HEK293 (cell line): ENCODE results near the gene PROSER3.

ENCODE experiments used
- CTCF ChIA-PET: fragments of 350-600 bp; formaldehyde crosslinking; extraction: SDS; loops from one replicate; lab custom pipeline; 2021; ENCODE audit warnings: antibody characterized with exemption; lab: Yijun Ruan, JAX
- POLR2A ChIA-PET: fragments of 300-600 bp; formaldehyde crosslinking; extraction: SDS; loops from one replicate; lab custom pipeline; 2020; ENCODE audit warnings: antibody characterized with exemption, inconsistent platforms; lab: Yijun Ruan, JAX
- H3K27ac ChIP-seq: fragments of 200-500 bp; sonication (Bioruptor generic); 2 replicates; pipeline ENCODE4 v1.5.1; 2014; ENCODE audit warnings: low read depth, low read length, control low read depth, inconsistent platforms; ENCODE audit errors: extremely low read depth
- H3K36me3 ChIP-seq, 2 experiments: fragments of 200-500 bp in 1 of 2; sonication (Bioruptor generic) in 1 of 2; 1 replicate in 1 of 2; 2 replicates in 1 of 2; pipeline ENCODE4 v1.5.1; 2014 to 2017; ENCODE audit warnings: inconsistent platforms in 2 of 2, low read length in 2 of 2; ENCODE audit not compliant: control insufficient read depth in 2 of 2, insufficient read depth in 1 of 2
- H3K4me1 ChIP-seq: fragments of 200-500 bp; sonication (Bioruptor generic); 2 replicates; pipeline ENCODE4 v1.5.1; 2014; ENCODE audit warnings: mild to moderate bottlenecking, low read length, inconsistent platforms; ENCODE audit not compliant: control insufficient read depth, insufficient read depth
- H3K4me3 ChIP-seq: 2 replicates; pipeline ENCODE4 v1.5.1; 2011; ENCODE audit warnings: low read depth, mild to moderate bottlenecking, control low read depth, low read length, moderate library complexity
- H3K9me3 ChIP-seq: fragments of 200-500 bp; sonication (Bioruptor generic); 2 replicates; pipeline ENCODE4 v1.5.1; 2014; ENCODE audit warnings: low read depth, low read length, inconsistent platforms; ENCODE audit not compliant: control insufficient read depth, insufficient read depth
- BCL11B ChIP-seq: fragments of 450-650 bp; formaldehyde crosslinking; IDR thresholded peaks from 2 replicates; pipeline ENCODE4 v1.5.1; 2016; ENCODE audit warnings: low read depth, missing biosample characterization, missing genetic modification characterization
- HOXA7 ChIP-seq: sonication (generic); formaldehyde crosslinking; IDR thresholded peaks from 2 replicates; pipeline ENCODE4 v1.8.1; 2022; ENCODE audit warnings: missing genetic modification reagents, borderline replicate concordance
- IKZF3 ChIP-seq: fragments of 450-650 bp; IDR thresholded peaks from 2 replicates; pipeline ENCODE4 v1.5.0; 2018; ENCODE audit warnings: missing biosample characterization, mild to moderate bottlenecking, missing genetic modification characterization, moderate library complexity
- MEIS1 ChIP-seq: sonication (generic); formaldehyde crosslinking; IDR thresholded peaks from 2 replicates; pipeline ENCODE4 v1.8.1; 2022; ENCODE audit warnings: missing genetic modification reagents, mild to moderate bottlenecking, borderline replicate concordance
- OVOL3 ChIP-seq: fragments of 450-650 bp; formaldehyde crosslinking; IDR thresholded peaks from 2 replicates; pipeline ENCODE4 v1.5.1; 2016; ENCODE audit warnings: missing biosample characterization, missing genetic modification characterization
- SP2 ChIP-seq: fragments of 450-650 bp; formaldehyde crosslinking; IDR thresholded peaks from 2 replicates; pipeline ENCODE4 v1.5.1; 2016; ENCODE audit warnings: missing biosample characterization, missing genetic modification characterization
- ZNF155 ChIP-seq: fragments of 450-650 bp; formaldehyde crosslinking; IDR thresholded peaks from 2 replicates; pipeline ENCODE4 v1.5.1; 2016; ENCODE audit warnings: missing biosample characterization, missing genetic modification characterization
- ZNF24 ChIP-seq: fragments of 450-650 bp; formaldehyde crosslinking; IDR thresholded peaks from 2 replicates; pipeline ENCODE4 v1.5.1; 2016; ENCODE audit warnings: missing biosample characterization, missing genetic modification characterization
- ZNF341 ChIP-seq: fragments of 450-650 bp; formaldehyde crosslinking; IDR thresholded peaks from 2 replicates; pipeline ENCODE4; 2016; ENCODE audit warnings: low read depth, missing biosample characterization, missing genetic modification characterization
- ZNF394 ChIP-seq: fragments of 450-650 bp; formaldehyde crosslinking; IDR thresholded peaks from 2 replicates; pipeline ENCODE4 v1.5.1; 2016; ENCODE audit warnings: missing biosample characterization, missing genetic modification characterization, mild to moderate bottlenecking, moderate library complexity, borderline replicate concordance
- ZNF501 ChIP-seq: fragments of 450-650 bp; formaldehyde crosslinking; IDR thresholded peaks from 2 replicates; pipeline ENCODE4 v1.5.1; 2016; ENCODE audit warnings: missing biosample characterization, missing genetic modification characterization
- ZNF561 ChIP-seq: fragments of 450-650 bp; IDR thresholded peaks from 2 replicates; pipeline ENCODE4 v1.5.1; 2018; ENCODE audit warnings: missing biosample characterization, missing genetic modification characterization, borderline replicate concordance
- ZNF600 ChIP-seq: fragments of 450-650 bp; formaldehyde crosslinking; IDR thresholded peaks from 2 replicates; pipeline ENCODE4 v1.5.1; 2016; ENCODE audit warnings: missing biosample characterization, missing genetic modification characterization
- ZNF626 ChIP-seq: fragments of 450-650 bp; sonication (Bioruptor Pico); formaldehyde crosslinking; IDR thresholded peaks from 2 replicates; pipeline ENCODE4 v1.5.1; 2018; ENCODE audit warnings: missing biosample characterization, missing genetic modification characterization, inconsistent platforms
- ZNF692 ChIP-seq: fragments of 450-650 bp; formaldehyde crosslinking; IDR thresholded peaks from 2 replicates; pipeline ENCODE4 v1.5.1; 2016; ENCODE audit warnings: missing biosample characterization, missing genetic modification characterization
- ZNF843 ChIP-seq: fragments of 450-650 bp; formaldehyde crosslinking; IDR thresholded peaks from 2 replicates; pipeline ENCODE4 v1.5.1; 2016; ENCODE audit warnings: missing biosample characterization, missing genetic modification characterization
- ZXDB ChIP-seq: fragments of 450-650 bp; formaldehyde crosslinking; IDR thresholded peaks from 2 replicates; pipeline ENCODE4 v1.5.1; 2016; ENCODE audit warnings: missing biosample characterization, missing genetic modification characterization
- TF ChIP-seq, protein P1 (sequence below): fragments of 450-650 bp; IDR thresholded peaks from 2 replicates; pipeline ENCODE4 v1.5.1; 2018; ENCODE audit warnings: missing biosample characterization, missing genetic modification characterization
- TF ChIP-seq, protein P2 (sequence below): fragments of 450-650 bp; formaldehyde crosslinking; IDR thresholded peaks from 2 replicates; pipeline ENCODE4 v1.5.1; 2016; ENCODE audit warnings: missing biosample characterization, missing genetic modification characterization, low read depth
- TF ChIP-seq, protein P3 (sequence below): fragments of 450-650 bp; formaldehyde crosslinking; IDR thresholded peaks from 2 replicates; pipeline ENCODE4 v1.5.1; 2016; ENCODE audit warnings: missing biosample characterization, missing genetic modification characterization
- TF ChIP-seq, protein P4 (sequence below): fragments of 450-650 bp; formaldehyde crosslinking; IDR thresholded peaks from 2 replicates; pipeline ENCODE4 v1.5.1; 2017; ENCODE audit warnings: missing biosample characterization, missing genetic modification characterization
- TF ChIP-seq, protein P5 (sequence below): fragments of 450-650 bp; formaldehyde crosslinking; IDR thresholded peaks from 2 replicates; pipeline ENCODE4 v1.5.1; 2016; ENCODE audit warnings: missing biosample characterization, missing genetic modification characterization

The PROSER3 gene

GRCh38 chr19:35744430-35745327 is 13.3 kb upstream of the PROSER3 start (continued):
- TF ChIP-seq SP2 (tag by site-specific recombination): peak; percentile 99
- no peak for TF ChIP-seq ZNF155
- peak; percentile 57; the same call in 1 of the 2 replicates for TF ChIP-seq ZNF692 (tag by site-specific recombination)
- peak; percentile 47; the same call in 1 of the 2 replicates for TF ChIP-seq ZNF501 (tag by site-specific recombination)

DNA sequence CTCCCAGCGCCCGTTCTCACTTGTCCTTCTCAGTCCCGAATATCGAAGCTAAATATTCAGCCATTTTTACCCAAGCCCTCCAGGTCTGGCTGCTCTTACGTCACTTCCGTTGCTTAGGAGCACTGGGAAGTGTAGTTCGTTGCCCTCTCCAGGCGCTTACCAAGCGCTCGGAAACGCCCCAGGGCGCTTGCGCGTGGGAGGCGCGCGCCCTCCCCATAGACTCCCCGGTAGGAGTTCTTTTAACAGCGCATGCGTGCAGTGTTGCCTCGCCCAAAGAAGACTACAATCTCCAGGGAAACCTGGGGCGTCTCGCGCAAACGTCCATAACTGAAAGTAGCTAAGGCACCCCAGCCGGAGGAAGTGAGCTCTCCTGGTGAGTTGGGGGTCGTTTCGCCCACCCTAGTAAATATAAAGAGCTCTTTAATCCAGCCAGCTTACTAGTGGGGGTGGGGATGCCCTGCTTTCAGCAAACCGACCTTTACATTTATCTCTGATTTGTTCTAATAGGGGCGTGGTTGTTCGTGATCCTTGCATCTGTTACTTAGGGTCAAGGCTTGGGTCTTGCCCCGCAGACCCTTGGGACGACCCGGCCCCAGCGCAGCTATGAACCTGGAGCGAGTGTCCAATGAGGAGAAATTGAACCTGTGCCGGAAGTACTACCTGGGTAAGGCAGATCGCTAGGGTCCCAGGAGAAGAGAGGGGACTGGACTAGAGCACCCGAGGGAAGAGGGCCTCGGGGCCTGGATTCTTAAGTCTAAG is 12.5 kb upstream of the PROSER3 start, which contains the start of the genes PSENEN and U2AF1L4:
Gene PSENEN, plus strand, starts transcription at position 324 of the 759 bp plus-strand sequence. Its CDS starts 280 bp downstream, at position 604.
Gene U2AF1L4, minus strand, starts transcription at position 91 of the 759 bp plus-strand sequence. Its CDS starts 27 bp downstream, at position 64.
- Histone ChIP-seq H3K9me3 (no peaks in the 10 kb centered on the region; the same call in none of the 2 replicates), H3K4me1 (peaks cover 37% of the 10 kb centered on the region), H3K27ac (peak within 1 kb of the TSS; percentile 95), H3K36me3 (peaks cover 13 to 42% of the 10 kb centered on the region in 2 experiments), H3K4me3 (peak within 1 kb of the TSS; percentile 65)
- ChIA-PET CTCF (interaction anchor here (0.8 to 4.9 kb wide), 9 partner anchors 9 to 235 kb away, joined by 3 to 37 read pairs (median 4); no protein-coding TSS in a partner anchor), POLR2A (interaction anchor here (0.6 to 2.9 kb wide), 30 partner anchors 8 to 479 kb away, joined by 3 to 34 read pairs (median 5); partner anchors contain the start of genes ALKBH6, COX6B1, HAUS5 and HSPB6)
- TF ChIP-seq ZNF341 (tag by site-specific recombination) (no peak), HOXA7 (CRISPR knock-in tag) (no peak), ZNF626 (tag by site-specific recombination) (no peak), ZNF394 (tag by site-specific recombination) (no peak), ZNF600 (tag by site-specific recombination) (peak; percentile 74; the same call in 1 of the 2 replicates), BCL11B (tag by site-specific recombination) (no peak), ZNF843 (tag by site-specific recombination) (no peak; the same call in 1 of the 2 replicates), MEIS1 (CRISPR knock-in tag) (no peak), IKZF3 (tag by site-specific recombination) (no peak), ZNF24 (tag by site-specific recombination) (no peak), ZNF155 (no peak), OVOL3 (tag by site-specific recombination) (no peak), ZXDB (peak; percentile 65), ZNF561 (tag by site-specific recombination) (peak; percentile 96)
- TF ChIP-seq, protein P1, sequence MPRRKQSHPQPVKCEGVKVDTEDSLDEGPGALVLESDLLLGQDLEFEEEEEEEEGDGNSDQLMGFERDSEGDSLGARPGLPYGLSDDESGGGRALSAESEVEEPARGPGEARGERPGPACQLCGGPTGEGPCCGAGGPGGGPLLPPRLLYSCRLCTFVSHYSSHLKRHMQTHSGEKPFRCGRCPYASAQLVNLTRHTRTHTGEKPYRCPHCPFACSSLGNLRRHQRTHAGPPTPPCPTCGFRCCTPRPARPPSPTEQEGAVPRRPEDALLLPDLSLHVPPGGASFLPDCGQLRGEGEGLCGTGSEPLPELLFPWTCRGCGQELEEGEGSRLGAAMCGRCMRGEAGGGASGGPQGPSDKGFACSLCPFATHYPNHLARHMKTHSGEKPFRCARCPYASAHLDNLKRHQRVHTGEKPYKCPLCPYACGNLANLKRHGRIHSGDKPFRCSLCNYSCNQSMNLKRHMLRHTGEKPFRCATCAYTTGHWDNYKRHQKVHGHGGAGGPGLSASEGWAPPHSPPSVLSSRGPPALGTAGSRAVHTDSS (tag by site-specific recombination): no peak
- TF ChIP-seq, protein P2, sequence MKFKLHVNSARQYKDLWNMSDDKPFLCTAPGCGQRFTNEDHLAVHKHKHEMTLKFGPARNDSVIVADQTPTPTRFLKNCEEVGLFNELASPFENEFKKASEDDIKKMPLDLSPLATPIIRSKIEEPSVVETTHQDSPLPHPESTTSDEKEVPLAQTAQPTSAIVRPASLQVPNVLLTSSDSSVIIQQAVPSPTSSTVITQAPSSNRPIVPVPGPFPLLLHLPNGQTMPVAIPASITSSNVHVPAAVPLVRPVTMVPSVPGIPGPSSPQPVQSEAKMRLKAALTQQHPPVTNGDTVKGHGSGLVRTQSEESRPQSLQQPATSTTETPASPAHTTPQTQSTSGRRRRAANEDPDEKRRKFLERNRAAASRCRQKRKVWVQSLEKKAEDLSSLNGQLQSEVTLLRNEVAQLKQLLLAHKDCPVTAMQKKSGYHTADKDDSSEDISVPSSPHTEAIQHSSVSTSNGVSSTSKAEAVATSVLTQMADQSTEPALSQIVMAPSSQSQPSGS (tag by site-specific recombination): peak; percentile 92
- TF ChIP-seq, protein P3, sequence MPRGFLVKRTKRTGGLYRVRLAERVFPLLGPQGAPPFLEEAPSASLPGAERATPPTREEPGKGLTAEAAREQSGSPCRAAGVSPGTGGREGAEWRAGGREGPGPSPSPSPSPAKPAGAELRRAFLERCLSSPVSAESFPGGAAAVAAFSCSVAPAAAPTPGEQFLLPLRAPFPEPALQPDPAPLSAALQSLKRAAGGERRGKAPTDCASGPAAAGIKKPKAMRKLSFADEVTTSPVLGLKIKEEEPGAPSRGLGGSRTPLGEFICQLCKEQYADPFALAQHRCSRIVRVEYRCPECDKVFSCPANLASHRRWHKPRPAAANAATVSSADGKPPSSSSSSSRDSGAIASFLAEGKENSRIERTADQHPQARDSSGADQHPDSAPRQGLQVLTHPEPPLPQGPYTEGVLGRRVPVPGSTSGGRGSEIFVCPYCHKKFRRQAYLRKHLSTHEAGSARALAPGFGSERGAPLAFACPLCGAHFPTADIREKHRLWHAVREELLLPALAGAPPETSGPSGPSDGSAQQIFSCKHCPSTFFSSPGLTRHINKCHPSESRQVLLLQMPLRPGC: no peak
- TF ChIP-seq, protein P4, sequence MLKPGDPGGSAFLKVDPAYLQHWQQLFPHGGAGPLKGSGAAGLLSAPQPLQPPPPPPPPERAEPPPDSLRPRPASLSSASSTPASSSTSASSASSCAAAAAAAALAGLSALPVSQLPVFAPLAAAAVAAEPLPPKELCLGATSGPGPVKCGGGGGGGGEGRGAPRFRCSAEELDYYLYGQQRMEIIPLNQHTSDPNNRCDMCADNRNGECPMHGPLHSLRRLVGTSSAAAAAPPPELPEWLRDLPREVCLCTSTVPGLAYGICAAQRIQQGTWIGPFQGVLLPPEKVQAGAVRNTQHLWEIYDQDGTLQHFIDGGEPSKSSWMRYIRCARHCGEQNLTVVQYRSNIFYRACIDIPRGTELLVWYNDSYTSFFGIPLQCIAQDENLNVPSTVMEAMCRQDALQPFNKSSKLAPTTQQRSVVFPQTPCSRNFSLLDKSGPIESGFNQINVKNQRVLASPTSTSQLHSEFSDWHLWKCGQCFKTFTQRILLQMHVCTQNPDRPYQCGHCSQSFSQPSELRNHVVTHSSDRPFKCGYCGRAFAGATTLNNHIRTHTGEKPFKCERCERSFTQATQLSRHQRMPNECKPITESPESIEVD (tag by site-specific recombination): no peak
- TF ChIP-seq, protein P5, sequence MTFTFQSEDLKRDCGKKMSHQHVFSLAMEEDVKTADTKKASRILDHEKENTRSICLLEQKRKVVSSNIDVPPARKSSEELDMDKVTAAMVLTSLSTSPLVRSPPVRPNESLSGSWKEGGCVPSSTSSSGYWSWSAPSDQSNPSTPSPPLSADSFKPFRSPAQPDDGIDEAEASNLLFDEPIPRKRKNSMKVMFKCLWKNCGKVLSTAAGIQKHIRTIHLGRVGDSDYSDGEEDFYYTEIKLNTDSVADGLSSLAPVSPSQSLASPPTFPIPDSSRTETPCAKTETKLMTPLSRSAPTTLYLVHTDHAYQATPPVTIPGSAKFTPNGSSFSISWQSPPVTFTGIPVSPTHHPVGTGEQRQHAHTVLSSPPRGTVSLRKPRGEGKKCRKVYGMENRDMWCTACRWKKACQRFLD: no peak
